Esophagus muscularis mucosa (tissue), 4 donors: ENCODE measurements around the gene HEATR5B. TPM values are rescaled to one million over a fixed set of nuclear protein-coding genes. Genes with fewer than 3 reads are reported as not detected.

Source experiments
- DNase-seq: peaks from one replicate; pipeline ENCODE4 v3.0.0-alpha.2; 2017; ENCODE audit errors: extremely low spot score
- H3K27ac ChIP-seq, 4 donors: fragments of 200-600 bp; sonication (generic); replicated peaks in 1 of 4; 1 replicate in 3 of 4; 2 replicates in 1 of 4; pipeline ENCODE4 v1.5.1; 2016 to 2019; ENCODE audit warnings: mild to moderate bottlenecking in 1 of 4
- H3K27me3 ChIP-seq, 4 donors: fragments of 200-600 bp; sonication (generic); one replicate each; pipeline versions ENCODE4 v1.5.1 to v1.6.0; 2016 to 2019
- H3K36me3 ChIP-seq, 4 donors: fragments of 200-600 bp; sonication (generic); one replicate each; pipeline ENCODE4 v1.5.1; 2016 to 2019
- H3K4me1 ChIP-seq, 4 donors: fragments of 200-600 bp; sonication (generic); one replicate each; pipeline ENCODE4 v1.5.1; 2016 to 2019
- H3K4me3 ChIP-seq, 4 donors: fragments of 200-600 bp; sonication (generic); 1 replicate in 2 of 4; 2 replicates in 2 of 4; pipeline ENCODE4 v1.5.1; 2016 to 2019; ENCODE audit warnings: mild to moderate bottlenecking in 4 of 4, moderate library complexity in 1 of 4
- H3K9me3 ChIP-seq, 4 donors: fragments of 200-600 bp; sonication (generic); 1 replicate in 3 of 4; 2 replicates in 1 of 4; pipeline ENCODE4 v1.5.1; 2016 to 2019
- EP300 ChIP-seq: sonication (generic); formaldehyde crosslinking; IDR thresholded peaks from one replicate; pipeline ENCODE4 v1.6.1; 2017; ENCODE audit warnings: antibody characterized with exemption
- POLR2A ChIP-seq: fragments of 450-650 bp; IDR thresholded peaks from one replicate; pipeline ENCODE4 v1.6.1; 2017; ENCODE audit warnings: antibody characterized with exemption, moderate library complexity, mild to moderate bottlenecking, low read depth
- POLR2AphosphoS5 ChIP-seq, 2 donors: sonication (generic); formaldehyde crosslinking; IDR thresholded peaks; one replicate each; pipeline ENCODE4 v1.6.1; 2017; ENCODE audit warnings: antibody characterized with exemption in 2 of 2
- WGBS: methylation state at CpG from one replicate; pipeline ENCODE4 v1.1.5; 2018; 5-methylcytosine and 5-hydroxymethylcytosine counted together
- intact Hi-C: fragments of 100-400 bp; cut with DNase I; formaldehyde crosslinking; loops from one replicate; pipeline ENCODE4 v1.15.1; 2023
- total RNA-seq, 4 donors: library from RNA; depleted of rRNA; stranded (reverse); fragments of >200 nt; gene quantifications; one replicate each; pipeline versions ENCODE4 v1.1.0 to v1.2.1, GENCODE V29; 2016
- TF ChIP-seq, protein P1 (sequence below), 3 experiments: fragments of 200-600 bp in 2 of 3; fragments of 450-650 bp in 1 of 3; sonication (generic) in 2 of 3; IDR thresholded peaks; one replicate each; pipeline ENCODE4 v1.5.1; 2017 to 2019; ENCODE audit warnings: antibody characterized with exemption in 3 of 3, mild to moderate bottlenecking in 2 of 3, moderate library complexity in 1 of 3

The HEATR5B gene
- total RNA-seq, 4 donors from 2014 or later = 14.6 to 21.2 (median 16.7) TPM

DNA sequence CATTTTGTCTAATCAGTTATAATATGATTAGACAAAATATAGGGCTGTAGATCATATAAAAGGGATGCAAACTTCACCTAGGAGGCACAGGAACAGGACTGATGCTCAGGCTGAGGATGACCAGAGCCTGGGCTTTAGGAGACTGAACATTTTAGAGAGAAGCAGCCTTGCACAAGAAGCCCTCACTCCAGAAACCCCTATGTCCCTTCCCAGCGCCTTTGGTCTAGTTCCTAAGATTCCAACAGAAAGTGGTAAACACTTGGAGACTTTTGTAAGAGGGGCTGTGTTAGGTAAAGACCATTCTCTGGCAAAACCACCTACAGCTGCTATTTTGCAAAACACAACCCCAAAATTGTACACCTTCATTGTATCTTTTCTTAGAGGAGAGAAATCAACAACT is 33.4 kb upstream of the HEATR5B start:
- no peak for DNase-seq
- intact Hi-C loops = no loop called here
- no peak overlapping the region for H3K4me3 ChIP-seq
- TF ChIP-seq, protein P1, sequence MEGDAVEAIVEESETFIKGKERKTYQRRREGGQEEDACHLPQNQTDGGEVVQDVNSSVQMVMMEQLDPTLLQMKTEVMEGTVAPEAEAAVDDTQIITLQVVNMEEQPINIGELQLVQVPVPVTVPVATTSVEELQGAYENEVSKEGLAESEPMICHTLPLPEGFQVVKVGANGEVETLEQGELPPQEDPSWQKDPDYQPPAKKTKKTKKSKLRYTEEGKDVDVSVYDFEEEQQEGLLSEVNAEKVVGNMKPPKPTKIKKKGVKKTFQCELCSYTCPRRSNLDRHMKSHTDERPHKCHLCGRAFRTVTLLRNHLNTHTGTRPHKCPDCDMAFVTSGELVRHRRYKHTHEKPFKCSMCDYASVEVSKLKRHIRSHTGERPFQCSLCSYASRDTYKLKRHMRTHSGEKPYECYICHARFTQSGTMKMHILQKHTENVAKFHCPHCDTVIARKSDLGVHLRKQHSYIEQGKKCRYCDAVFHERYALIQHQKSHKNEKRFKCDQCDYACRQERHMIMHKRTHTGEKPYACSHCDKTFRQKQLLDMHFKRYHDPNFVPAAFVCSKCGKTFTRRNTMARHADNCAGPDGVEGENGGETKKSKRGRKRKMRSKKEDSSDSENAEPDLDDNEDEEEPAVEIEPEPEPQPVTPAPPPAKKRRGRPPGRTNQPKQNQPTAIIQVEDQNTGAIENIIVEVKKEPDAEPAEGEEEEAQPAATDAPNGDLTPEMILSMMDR (IDR thresholded peaks at IDR 0.05) = no peak
- TF ChIP-seq POLR2A = no peak
- no peak for TF ChIP-seq POLR2AphosphoS5 (IDR thresholded peaks at IDR 0.05)
- no peaks in the 10 kb centered on the region for H3K4me1 ChIP-seq
- peaks cover 10 to 93% (median 60%) of the 10 kb centered on the region in 4 donors for H3K36me3 ChIP-seq
- H3K27ac ChIP-seq = no peak overlapping the region
- WGBS = 65% methylated on average over 1 of the region's 1 CpG
- no peaks in the 10 kb centered on the region for H3K9me3 ChIP-seq
- H3K27me3 ChIP-seq = no peaks in the 10 kb centered on the region

DNA sequence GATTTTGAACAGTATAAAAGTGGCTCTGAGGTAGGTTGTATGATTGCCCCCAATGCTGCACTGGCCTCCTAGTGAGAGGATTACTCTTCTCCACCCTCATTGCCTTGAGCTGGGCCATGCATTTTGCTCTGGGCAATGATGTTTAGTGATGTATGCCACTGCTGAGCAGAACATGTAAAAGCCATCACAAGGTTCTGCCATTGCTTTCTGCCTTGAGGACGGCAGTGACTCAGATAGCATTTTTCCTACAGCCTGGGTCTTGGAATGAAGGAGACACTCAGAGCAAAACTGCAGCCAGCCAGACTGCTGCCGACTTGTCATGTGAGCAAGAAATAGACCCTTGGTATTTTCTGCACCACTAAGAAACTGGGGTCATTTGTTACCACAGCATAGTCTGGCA is 27.8 kb upstream of the HEATR5B start:
- Histone ChIP-seq H3K27me3 (no peaks in the 10 kb centered on the region), H3K36me3 (peaks cover 22 to 97% (median 57%) of the 10 kb centered on the region in 4 donors), H3K4me1 (no peaks in the 10 kb centered on the region), H3K4me3 (no peak overlapping the region), H3K9me3 (no peaks in the 10 kb centered on the region), H3K27ac (no peak overlapping the region)
- WGBS = 65% methylated on average over 2 of the region's 2 CpGs
- TF ChIP-seq POLR2A = no peak
- TF ChIP-seq, protein P1 (IDR thresholded peaks at IDR 0.05) = no peak
- no peak for TF ChIP-seq POLR2AphosphoS5 (IDR thresholded peaks at IDR 0.05)
- no peak for TF ChIP-seq EP300
- intact Hi-C loops = no loop called here
- DNase-seq = no peak

DNA sequence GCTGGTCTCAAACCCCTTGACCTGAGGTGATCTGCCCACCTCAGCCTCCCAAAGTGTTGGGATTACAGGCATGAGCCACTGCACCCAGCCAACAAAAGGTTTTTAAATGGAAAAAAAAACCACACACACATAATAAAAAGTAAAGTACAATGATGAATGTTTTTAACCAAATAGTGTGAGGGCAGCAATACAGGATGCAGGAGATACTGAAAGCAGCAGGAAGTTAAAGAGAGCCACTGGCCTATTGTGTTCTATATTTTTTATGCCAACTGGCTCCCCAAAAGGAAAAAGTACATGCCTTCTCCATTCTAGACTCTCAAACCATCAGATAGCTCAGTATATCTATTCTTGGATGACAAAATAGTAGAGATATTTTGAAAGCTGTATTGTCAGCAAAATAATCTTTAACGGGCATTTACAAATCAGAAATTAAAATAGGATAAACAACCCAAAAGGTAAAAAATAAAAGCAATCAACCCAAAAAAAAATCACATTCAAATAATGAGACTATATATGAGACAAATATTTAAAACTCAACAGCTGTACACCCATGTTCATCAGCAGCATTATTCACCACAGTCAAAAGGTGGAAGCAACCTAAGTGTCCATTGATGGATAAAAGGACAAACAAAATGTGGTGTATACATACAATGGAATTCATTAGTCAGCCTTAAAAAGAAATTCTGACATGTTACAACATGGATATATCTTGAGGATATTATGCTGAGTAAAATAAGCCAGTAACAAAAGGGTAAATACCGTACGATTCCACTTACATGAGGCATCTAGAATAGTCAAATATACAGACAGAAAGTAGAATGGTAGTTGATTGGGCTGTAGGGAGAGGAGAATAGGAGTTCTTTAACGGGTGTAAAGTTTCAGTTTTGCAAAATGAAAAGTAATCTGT is 26.4 kb upstream of the HEATR5B start:
- H3K36me3 ChIP-seq = peaks cover 36 to 97% (median 57%) of the 10 kb centered on the region in 4 donors
- H3K4me1 ChIP-seq = no peaks in the 10 kb centered on the region
- 93% methylated on average over 4 of the region's 4 CpGs for WGBS
- intact Hi-C loops = no loop called here
- H3K27me3 ChIP-seq = no peaks in the 10 kb centered on the region
- TF ChIP-seq, protein P1 (IDR thresholded peaks at IDR 0.05) = no peak
- no peak for TF ChIP-seq EP300
- TF ChIP-seq POLR2A = no peak
- TF ChIP-seq POLR2AphosphoS5 (IDR thresholded peaks at IDR 0.05) = no peak
- no peak overlapping the region for H3K27ac ChIP-seq
- no peaks in the 10 kb centered on the region for H3K9me3 ChIP-seq
- H3K4me3 ChIP-seq = no peak overlapping the region
- DNase-seq = no peak

- intact Hi-C loops = no loop called here
- Histone ChIP-seq H3K36me3 (peaks cover 36 to 96% (median 62%) of the 10 kb centered on the region in 4 donors), H3K27me3 (no peaks in the 10 kb centered on the region), H3K27ac (no peak overlapping the region), H3K9me3 (no peaks in the 10 kb centered on the region), H3K4me3 (no peak overlapping the region), H3K4me1 (no peaks in the 10 kb centered on the region)
- no peak for DNase-seq
- 93% methylated on average over 4 of the region's 4 CpGs for WGBS
- TF ChIP-seq, protein P1 (IDR thresholded peaks at IDR 0.05) = no peak
Measured at GRCh38 chr2:37109523-37109922, 25.4 kb upstream of the HEATR5B start.
